Measurements from ENCODE around the gene FOXJ3. TPM values are rescaled to one million over a fixed set of nuclear protein-coding genes. Genes with fewer than 3 reads are reported as not detected.

Gene FOXJ3
- total and polyA plus RNA-seq, 2 of the 13 experiments (the other 11 are each of a cell fraction or from before 2014, with no cell fraction given) = 16.6 to 48.5 TPM

DNA sequence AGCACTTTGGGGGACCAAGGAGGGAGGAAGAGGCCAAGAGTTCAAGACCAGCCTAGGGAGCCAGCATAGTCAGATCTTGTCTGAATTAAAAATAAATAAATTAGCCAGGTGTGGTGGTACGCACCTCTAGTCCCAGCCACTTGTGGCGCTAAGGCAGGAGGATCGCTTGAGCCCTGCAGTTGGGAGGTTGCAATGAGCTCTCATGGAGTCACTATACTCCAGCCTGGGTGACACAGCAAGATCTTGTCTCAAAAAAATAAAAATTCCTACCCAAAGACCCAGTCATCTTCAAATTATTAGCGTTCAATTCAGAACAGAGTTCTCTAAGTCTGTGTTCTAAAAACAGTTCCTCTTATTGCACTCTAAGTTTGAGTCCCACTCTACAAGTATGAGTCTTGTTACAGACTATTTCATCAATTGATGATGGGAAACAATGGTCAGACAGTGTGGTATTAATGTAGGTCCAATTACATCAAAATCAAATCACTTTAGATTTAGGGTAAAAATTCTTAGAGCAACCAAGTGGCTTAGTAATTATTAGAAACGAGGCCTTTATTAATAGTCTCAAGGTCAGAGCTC, 6.9 kb downstream of the FOXJ3 start:
- Histone ChIP-seq H3K9ac (ENCODE audit: insufficient read depth, low read depth, low read length) (no peak overlapping the region), H3K9me3 (ENCODE audit: low read length) (no peaks in the 10 kb centered on the region), H2AFZ (ENCODE audit: low read length) (no peak overlapping the region), H3K27ac (ENCODE audit: extremely low read length, insufficient read depth, low read length) (no peak overlapping the region), H3K36me3 (replicated peaks in 1 of 2; ENCODE audit: control insufficient read depth in 1 of 2, insufficient read depth in 2 of 2, low read length in 2 of 2) (no peaks in the 10 kb centered on the region; a peak in 1 of 5 replicates), H4K20me1 (ENCODE audit: insufficient read depth, low read length) (peaks cover 71% of the 10 kb centered on the region), H3K4me3 (replicated peaks in 1 of 3; ENCODE audit: insufficient read depth in 1 of 3, low read depth in 2 of 3, low read length in 3 of 3) (no peak overlapping the region), H3K27me3 (ENCODE audit: control insufficient read depth in 1 of 2, insufficient read depth in 2 of 2, low read length in 2 of 2) (no peaks in the 10 kb centered on the region), H3K4me1 (ENCODE audit: insufficient read depth, low read length) (peaks cover 78% of the 10 kb centered on the region), H3K4me2 (ENCODE audit: low read depth, low read length) (no peak overlapping the region), H3K79me2 (ENCODE audit: insufficient read depth, low read length) (peaks cover 96% of the 10 kb centered on the region)
- ATAC-seq (no peak), DNase-seq (ENCODE audit: low spot score) (no peak), FAIRE-seq (no peak)
- intact Hi-C loops (cut with micrococcal nuclease; ENCODE audit: unreplicated experiment) = no loop called here
- no peak for TF ChIP-seq ZNF772 (CRISPR knock-in tag; IDR thresholded peaks at IDR 0.05)
- no peak for TF ChIP-seq ZFY (CRISPR knock-in tag; IDR thresholded peaks at IDR 0.05)
- TF ChIP-seq ETV5 (CRISPR knock-in tag; IDR thresholded peaks at IDR 0.05; ENCODE audit: borderline replicate concordance) = no peak
- TF ChIP-seq BRCA1 (CRISPR knock-in tag; IDR thresholded peaks at IDR 0.05) = no peak
- no peak for TF ChIP-seq TOE1 (CRISPR knock-in tag; IDR thresholded peaks at IDR 0.05)
- no peak for TF ChIP-seq RARA (CRISPR knock-in tag; IDR thresholded peaks at IDR 0.05)
- no peak for TF ChIP-seq CEBPG (CRISPR knock-in tag; IDR thresholded peaks at IDR 0.05)
- TF ChIP-seq PRDM10 (CRISPR knock-in tag; IDR thresholded peaks at IDR 0.05; ENCODE audit: low read depth) = no peak
- no peak for TF ChIP-seq TCF7 (IDR thresholded peaks at IDR 0.05; ENCODE audit: low read depth)
- TF ChIP-seq, protein P1, sequence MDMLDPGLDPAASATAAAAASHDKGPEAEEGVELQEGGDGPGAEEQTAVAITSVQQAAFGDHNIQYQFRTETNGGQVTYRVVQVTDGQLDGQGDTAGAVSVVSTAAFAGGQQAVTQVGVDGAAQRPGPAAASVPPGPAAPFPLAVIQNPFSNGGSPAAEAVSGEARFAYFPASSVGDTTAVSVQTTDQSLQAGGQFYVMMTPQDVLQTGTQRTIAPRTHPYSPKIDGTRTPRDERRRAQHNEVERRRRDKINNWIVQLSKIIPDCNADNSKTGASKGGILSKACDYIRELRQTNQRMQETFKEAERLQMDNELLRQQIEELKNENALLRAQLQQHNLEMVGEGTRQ (IDR thresholded peaks at IDR 0.05; ENCODE audit: low read depth, low read length) = no peak
- TF ChIP-seq, protein P1 (CRISPR knock-in tag; IDR thresholded peaks at IDR 0.05; ENCODE audit: borderline replicate concordance) = no peak
- 99% methylated on average over 5 of the region's 5 CpGs for WGBS (ENCODE audit: low lambda C conversion rate)
- in situ Hi-C loops (cut with HindIII; ENCODE audit: extremely low pct_ligation_motif_present, low pct_unique_long_range_greater_than_20kb) = loop anchor here (25.0 kb wide), 1 partner anchor 409 kb away; the partner anchor contains the start of gene CLDN19
- POLR2A ChIA-PET = no interaction called here
- CTCF ChIA-PET (ENCODE audit: low intra/inter-chr PET ratio, low total read pairs) = no interaction called here
- BruUV-seq (replicated peaks) = no TSS peak
